ENCODE measurements around the gene PTPRF.

- TF ChIP-seq CTCF (IDR thresholded peaks at IDR 0.05; ENCODE audit: poor library complexity), result no peak
- no peak for TF ChIP-seq EZH2 (IDR thresholded peaks at IDR 0.05; ENCODE audit: borderline replicate concordance)
- no peak for TF ChIP-seq EZH2phosphoT487 (IDR thresholded peaks at IDR 0.05; ENCODE audit: low read depth, severe bottlenecking, unreplicated experiment)
Observed at GRCh38 chr1:43585557-43585956, 54.9 kb downstream of the PTPRF start.

Measured in hepatocyte (in vitro differentiated cells).